H1 (cell line): ENCODE data around the gene AGBL1. TPM values are rescaled to one million over a fixed set of nuclear protein-coding genes. Genes with fewer than 3 reads are reported as not detected.

Experiments
- CTCF ChIA-PET: fragments of 300-600 bp; sonication (Branson Sonifier 250); formaldehyde crosslinking; loops from one replicate; lab custom pipeline; 2021; ENCODE audit not compliant: partially characterized antibody; lab: Charles Lee
- POLR2A ChIA-PET: fragments of 300-600 bp; sonication (Branson Sonifier 250); formaldehyde crosslinking; loops from one replicate; lab custom pipeline; 2021; ENCODE audit warnings: inconsistent platforms; ENCODE audit not compliant: partially characterized antibody; lab: Charles Lee
- DNase-seq, 2 experiments: peaks; one replicate each; pipeline versions ENCODE4 v3.0.0 to v3.0.0-alpha.2; 2010 to 2022; ENCODE audit warnings: low spot score in 2 of 2, low read depth in 1 of 2, mixed read lengths in 1 of 2
- FAIRE-seq: peaks from 2 replicates; lab custom pipeline; 2011; peaks lifted over from hg19 to GRCh38; lab: Jason Lieb, UNC
- H2AFZ ChIP-seq: 2 replicates; pipeline ENCODE4 v1.8.1; 2012; ENCODE audit warnings: low read length, inconsistent platforms
- H2AK5ac ChIP-seq: 2 replicates; pipeline ENCODE4 v1.6.1; 2013; ENCODE audit warnings: low read depth, low read length
- H2BK120ac ChIP-seq: replicated peaks from 2 replicates; pipeline ENCODE3; 2013; ENCODE audit warnings: low read depth, low read length, inconsistent platforms
- H2BK12ac ChIP-seq: 2 replicates; pipeline ENCODE4 v1.6.1; 2013; ENCODE audit warnings: low read depth, low read length
- H2BK15ac ChIP-seq: 2 replicates; pipeline ENCODE4 v1.6.1; 2013; ENCODE audit warnings: low read length
- H2BK20ac ChIP-seq: 2 replicates; pipeline ENCODE4 v1.6.1; 2013; ENCODE audit warnings: low read length
- H2BK5ac ChIP-seq: 2 replicates; pipeline ENCODE4 v1.6.1; 2013; ENCODE audit warnings: low read depth, low read length
- H3K14ac ChIP-seq: 2 replicates; pipeline ENCODE4 v1.6.1; 2013; ENCODE audit warnings: inconsistent platforms; ENCODE audit not compliant: insufficient read length
- H3K18ac ChIP-seq: 2 replicates; pipeline ENCODE4 v1.6.1; 2013; ENCODE audit warnings: low read length; ENCODE audit errors: extremely low read depth
- H3K23ac ChIP-seq: 2 replicates; pipeline ENCODE4 v1.6.1; 2013; ENCODE audit warnings: inconsistent platforms; ENCODE audit not compliant: insufficient read length
- H3K23me2 ChIP-seq: 2 replicates; pipeline ENCODE4 v1.6.1; 2013; ENCODE audit warnings: low read depth, low read length
- H3K27ac ChIP-seq: 2 replicates; pipeline ENCODE4 v1.6.1; 2011; ENCODE audit warnings: low read depth, low read length, inconsistent platforms
- H3K27me3 ChIP-seq, 4 experiments: replicated peaks in 1 of 4; 1 replicate in 1 of 4; 2 replicates in 3 of 4; pipeline versions ENCODE4 v1.6.1 to v1.8.1; 2011 to 2013; ENCODE audit warnings: low read length in 3 of 4, mild to moderate bottlenecking in 3 of 4, inconsistent platforms in 2 of 4, mixed read lengths in 2 of 4, moderate library complexity in 1 of 4; ENCODE audit not compliant: control insufficient read depth in 3 of 4, insufficient read depth in 3 of 4; ENCODE audit errors: extremely low read depth in 1 of 4
- H3K36me3 ChIP-seq, 4 experiments: 2 replicates each; pipeline versions ENCODE4 v1.6.1 to v1.8.1; 2011 to 2013; ENCODE audit warnings: mild to moderate bottlenecking in 4 of 4, low read length in 3 of 4, moderate library complexity in 2 of 4, control low read depth in 1 of 4, inconsistent platforms in 1 of 4; ENCODE audit not compliant: insufficient read depth in 4 of 4, control insufficient read depth in 2 of 4
- H3K4ac ChIP-seq: replicated peaks from 2 replicates; pipeline ENCODE3; 2013; ENCODE audit warnings: low read length, low read depth, mixed read lengths, inconsistent platforms; ENCODE audit not compliant: insufficient read length
- H3K4me1 ChIP-seq, 4 experiments: replicated peaks in 1 of 4; 1 replicate in 1 of 4; 2 replicates in 3 of 4; pipeline versions ENCODE4 v1.6.1 to v1.8.1; 2011 to 2013; ENCODE audit warnings: low read length in 3 of 4, inconsistent platforms in 2 of 4, mixed read lengths in 1 of 4; ENCODE audit not compliant: insufficient read depth in 4 of 4, control insufficient read depth in 3 of 4
- H3K4me2 ChIP-seq, 2 experiments: 2 replicates each; pipeline versions ENCODE4 v1.6.1 to v1.8.1; 2011 to 2013; ENCODE audit warnings: low read depth in 2 of 2, low read length in 2 of 2, control low read depth in 1 of 2, inconsistent platforms in 1 of 2, mild to moderate bottlenecking in 1 of 2; ENCODE audit not compliant: insufficient read depth in 1 of 2
- H3K4me3 ChIP-seq, 4 experiments: fragments of 200-600, 300-600 bp in 1 of 4; sonication (generic), shearing (Covaris generic), sonication (Bioruptor Twin) in 1 of 4; 2 replicates each; pipeline versions ENCODE4 v1.5.1 to v1.8.1; 2011 to 2016; ENCODE audit warnings: low read length in 4 of 4, low read depth in 3 of 4, control low read depth in 2 of 4, inconsistent platforms in 2 of 4, mild to moderate bottlenecking in 2 of 4, mixed read lengths in 1 of 4, moderate library complexity in 1 of 4; ENCODE audit not compliant: insufficient read depth in 2 of 4; ENCODE audit errors: extremely low read depth in 1 of 4
- H3K56ac ChIP-seq: replicated peaks from 2 replicates; pipeline ENCODE3; 2013; ENCODE audit warnings: low read depth, mild to moderate bottlenecking, mixed read lengths, low read length, inconsistent platforms; ENCODE audit not compliant: insufficient read length
- H3K79me1 ChIP-seq: 2 replicates; pipeline ENCODE4 v1.6.1; 2013; ENCODE audit warnings: low read depth, low read length, control low read depth
- H3K79me2 ChIP-seq, 2 experiments: 2 replicates each; pipeline versions ENCODE4 v1.6.1 to v1.8.1; 2012 to 2013; ENCODE audit warnings: low read length in 2 of 2, mild to moderate bottlenecking in 2 of 2, inconsistent platforms in 1 of 2; ENCODE audit not compliant: insufficient read depth in 2 of 2, control insufficient read depth in 1 of 2
- H3K9ac ChIP-seq, 4 experiments: replicated peaks in 1 of 4; 1 replicate in 1 of 4; 2 replicates in 3 of 4; pipeline versions ENCODE4 v1.6.1 to v1.8.1; 2011 to 2013; ENCODE audit warnings: low read depth in 3 of 4, low read length in 3 of 4, control low read depth in 2 of 4, mild to moderate bottlenecking in 2 of 4, moderate library complexity in 2 of 4, inconsistent platforms in 1 of 4; ENCODE audit errors: extremely low read depth in 1 of 4
- H3K9me3 ChIP-seq, 2 experiments: 2 replicates each; pipeline versions ENCODE4 v1.6.1 to v1.8.1; 2012 to 2013; ENCODE audit warnings: mild to moderate bottlenecking in 2 of 2, moderate library complexity in 2 of 2, control low read depth in 1 of 2, inconsistent platforms in 1 of 2, low read depth in 1 of 2, low read length in 1 of 2, mixed read lengths in 1 of 2; ENCODE audit not compliant: insufficient read depth in 2 of 2
- H4K20me1 ChIP-seq, 2 experiments: replicated peaks in 1 of 2; 2 replicates each; pipeline versions ENCODE3 to v1.8.1; 2011 to 2013; ENCODE audit warnings: inconsistent platforms in 2 of 2, low read length in 2 of 2, mild to moderate bottlenecking in 1 of 2; ENCODE audit not compliant: insufficient read depth in 2 of 2, control insufficient read depth in 1 of 2
- H4K5ac ChIP-seq: 2 replicates; pipeline ENCODE4 v1.6.1; 2013; ENCODE audit warnings: low read length, low read depth, mixed read lengths, inconsistent platforms; ENCODE audit not compliant: insufficient read length
- H4K8ac ChIP-seq: 2 replicates; pipeline ENCODE4 v1.8.0; 2013; ENCODE audit warnings: mild to moderate bottlenecking, moderate library complexity, low read length, inconsistent platforms; ENCODE audit not compliant: insufficient read depth; ENCODE audit errors: extremely low read depth
- H4K91ac ChIP-seq: replicated peaks from 2 replicates; pipeline ENCODE3; 2013; ENCODE audit warnings: low read length, mixed read lengths, inconsistent platforms; ENCODE audit not compliant: insufficient read length
- ATF3 ChIP-seq: IDR thresholded peaks from 2 replicates; pipeline ENCODE4 v1.6.1; 2011; ENCODE audit warnings: low read depth, mild to moderate bottlenecking, low read length; ENCODE audit not compliant: insufficient read depth
- EP300 ChIP-seq, 2 experiments: IDR thresholded peaks; 1 replicate in 1 of 2; 2 replicates in 1 of 2; pipeline ENCODE4 v1.6.1; 2011 to 2012; ENCODE audit warnings: low read depth in 2 of 2, low read length in 2 of 2, mild to moderate bottlenecking in 2 of 2, borderline replicate concordance in 1 of 2, inconsistent platforms in 1 of 2, moderate library complexity in 1 of 2
- polyA plus RNA-seq, 7 experiments: library from polyadenylated mRNA; depleted of rRNA in 3 of 7; stranded (reverse) in 5 of 7; unstranded in 2 of 7; fragments of >200 nt in 5 of 7; fragments of 200-250 nt in 2 of 7; gene quantifications; 1 replicate in 5 of 7; 2 replicates in 1 of 7; 4 replicates in 1 of 7; pipeline versions ENCODE4 v1.2.1 to v1.2.3, GENCODE V29; 2011 to 2013; ENCODE audit warnings: missing spikeins in 2 of 7, mixed read lengths in 2 of 7
- total RNA-seq: library from RNA; stranded (reverse); fragmentation: NEBNext Ultra II Directional; extraction: Animal tissue kit (Norgen Biotek cat#: 25700); gene quantifications from 2 replicates; pipeline ENCODE4 v1.2.1, GENCODE V29; 2021

Gene AGBL1
- total and polyA plus RNA-seq, 2 of the 8 experiments (the other 6 are each of a cell fraction or from before 2014, with no cell fraction given), result not detected

- Histone ChIP-seq H2BK12ac (no peak overlapping the region), H3K18ac (no peak overlapping the region), H2BK5ac (no peak overlapping the region), H3K79me1 (no peaks in the 10 kb centered on the region), H3K27ac (no peak overlapping the region), H3K9me3 (no peaks in the 10 kb centered on the region), H3K14ac (no peak overlapping the region), H2BK20ac (no peak overlapping the region), H2BK120ac (no peak overlapping the region), H3K23ac (no peak overlapping the region), H4K91ac (no peak overlapping the region), H3K9ac (no peak overlapping the region), H3K36me3 (no peaks in the 10 kb centered on the region), H3K4me3 (no peak overlapping the region), H2AK5ac (no peak overlapping the region), H3K27me3 (no peaks in the 10 kb centered on the region), H3K79me2 (no peaks in the 10 kb centered on the region), H2BK15ac (no peak overlapping the region), H2AFZ (no peak overlapping the region), H3K4me1 (peaks cover 0 to 2% (median 2%) of the 10 kb centered on the region in 4 experiments; a peak in 1 of 7 replicates), H3K4me2 (no peak overlapping the region), H4K5ac (no peak overlapping the region), H3K23me2 (no peaks in the 10 kb centered on the region), H3K4ac (no peak overlapping the region), H4K20me1 (no peaks in the 10 kb centered on the region), H4K8ac (no peak overlapping the region), H3K56ac (no peak overlapping the region)
- no peak for FAIRE-seq
- CTCF ChIA-PET, result interaction anchor here (0.6 to 3.3 kb wide), 3 partner anchors 8 to 87 kb away, joined by 3 to 9 read pairs (median 4); no protein-coding TSS in a partner anchor
- TF ChIP-seq ATF3, result no peak
- TF ChIP-seq EP300 (IDR thresholded peaks at IDR 0.05; ENCODE audit: borderline replicate concordance in 1 of 2, low read depth in 2 of 2, low read length in 2 of 2), result no peak
- POLR2A ChIA-PET, result no interaction called here
- DNase-seq, result no peak
Measured at GRCh38 chr15:86403221-86403620, 323.6 kb downstream of the AGBL1 start.
